ENCODE results near the gene SKOR2. TPM values are rescaled to one million over a fixed set of nuclear protein-coding genes. Genes with fewer than 3 reads are reported as not detected.

SKOR2 gene
- total and polyA plus RNA-seq, 5 experiments from 2014 or later, result not detected

DNA sequence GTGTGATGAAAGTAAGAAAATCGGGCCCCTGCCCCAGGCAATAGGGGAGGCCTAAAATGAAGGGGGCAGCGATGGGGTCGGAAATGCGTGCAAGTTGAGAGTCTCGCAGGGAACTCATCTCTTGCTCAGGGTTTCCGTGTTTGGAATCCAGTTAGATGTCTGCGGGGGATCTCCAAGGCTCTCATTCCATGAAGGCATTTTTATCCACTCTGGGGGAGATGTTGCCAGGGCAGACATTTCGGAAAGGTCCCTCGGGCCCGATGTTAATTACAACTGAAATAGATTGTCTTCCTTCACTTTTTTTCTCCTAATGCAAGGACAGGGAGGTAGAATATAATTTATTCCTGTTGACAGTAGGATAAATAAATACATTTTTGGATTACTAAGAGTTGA, 12.8 kb upstream of the SKOR2 start:
- Mint-ChIP-seq H3K27ac (no peak overlapping the region), H3K4me1 (peaks cover 0 to 11% (median 2%) of the 10 kb centered on the region in 4 donors), H3K27me3 (peaks cover 39 to 85% (median 51%) of the 10 kb centered on the region in 5 donors), H3K4me3 (peak overlapping the region in 2 of 10 donors; percentile 18 to 41), H3K9me3 (peaks cover 0 to 14% (median 3%) of the 10 kb centered on the region in 9 donors), H3K36me3 (peaks cover 0 to 1% (median 0%) of the 10 kb centered on the region in 3 donors)
- ATAC-seq, result no peak
- POLR2A ChIA-PET, result no interaction called here
- DNase-seq, result no peak

DNA sequence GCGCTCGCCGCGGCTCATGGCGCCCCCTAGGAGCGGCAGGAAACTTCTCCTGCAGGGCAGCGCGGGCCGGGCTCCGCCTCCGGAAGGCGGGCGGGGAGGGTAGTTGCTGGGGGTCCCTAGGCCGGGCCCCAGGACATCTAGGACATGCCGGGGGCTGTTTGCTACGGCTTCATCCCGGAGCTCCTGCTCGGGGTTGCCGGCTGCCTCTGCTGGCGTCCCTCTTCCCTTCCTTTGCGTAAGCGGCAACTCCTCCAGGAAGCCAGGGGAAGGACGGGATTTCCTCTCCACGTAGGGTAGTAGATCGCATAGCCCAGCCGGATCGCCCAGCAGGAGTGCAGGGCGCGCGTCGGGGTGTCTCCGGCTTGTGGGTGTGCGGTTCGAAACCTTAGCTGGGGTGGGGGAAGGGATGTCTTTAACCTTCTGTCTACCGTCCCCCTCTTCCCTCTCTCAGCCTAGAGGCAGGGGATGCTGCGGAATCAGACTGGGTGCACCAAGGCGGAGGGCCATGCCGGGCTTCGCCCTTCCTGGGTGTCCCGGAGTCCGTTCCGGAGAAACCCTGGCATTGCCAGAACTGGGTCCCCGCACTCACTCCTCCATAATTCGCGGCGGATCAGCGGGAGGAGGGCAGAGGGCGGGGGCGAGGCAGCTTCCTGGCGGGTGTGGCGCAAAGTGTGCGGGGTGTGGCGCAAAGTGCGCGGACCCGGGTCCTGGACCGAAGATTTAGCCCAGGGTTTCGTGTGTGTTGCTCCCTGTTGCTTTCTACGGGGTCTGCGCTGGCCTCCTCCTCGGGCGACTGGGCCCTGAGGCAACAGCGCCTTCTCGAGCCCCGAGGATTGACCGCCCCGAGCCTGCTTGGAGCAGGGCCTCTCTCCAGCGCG, 12.2 kb upstream of the SKOR2 start:
- peak overlapping the region in 4 of 10 donors; percentile 15 to 59 (median 20) for H3K4me3 Mint-ChIP-seq
- DNase-seq, result no peak
- H3K36me3 Mint-ChIP-seq, result peaks cover 0 to 2% (median 0%) of the 10 kb centered on the region in 3 donors
- peaks cover 41 to 90% (median 54%) of the 10 kb centered on the region in 5 donors for H3K27me3 Mint-ChIP-seq
- peaks cover 0 to 11% (median 2%) of the 10 kb centered on the region in 4 donors for H3K4me1 Mint-ChIP-seq
- H3K9me3 Mint-ChIP-seq, result peaks cover 0 to 17% (median 3%) of the 10 kb centered on the region in 9 donors
- ATAC-seq, result no peak
- peak overlapping the region in 1 of 10 donors; percentile 59 for H3K27ac Mint-ChIP-seq
- POLR2A ChIA-PET, result no interaction called here

DNA sequence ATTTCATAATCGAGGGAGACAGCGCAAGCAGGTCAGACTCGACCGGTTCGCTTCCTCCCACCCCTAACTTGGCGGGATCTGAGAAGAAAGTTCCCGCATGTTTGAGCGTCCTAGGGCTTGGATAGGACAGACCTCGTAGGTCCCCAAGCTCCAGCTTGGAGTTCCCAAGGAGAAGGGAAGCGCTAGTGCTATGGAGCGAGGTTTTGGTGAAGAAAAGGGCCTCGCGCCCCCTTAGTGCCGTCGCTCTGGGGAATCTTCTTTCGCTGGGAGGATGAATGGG, 11.6 kb upstream of the SKOR2 start:
- DNase-seq, result no peak
- Mint-ChIP-seq H3K27ac (peak overlapping the region in 1 of 10 donors; percentile 59), H3K9me3 (peaks cover 0 to 17% (median 3%) of the 10 kb centered on the region in 9 donors), H3K4me1 (peaks cover 0 to 11% (median 2%) of the 10 kb centered on the region in 4 donors), H3K4me3 (peak overlapping the region in 5 of 10 donors; percentile 7 to 59 (median 21)), H3K36me3 (peaks cover 0 to 2% (median 0%) of the 10 kb centered on the region in 3 donors), H3K27me3 (peaks cover 44 to 84% (median 59%) of the 10 kb centered on the region in 5 donors)
- POLR2A ChIA-PET, result no interaction called here
- ATAC-seq, result no peak

DNA sequence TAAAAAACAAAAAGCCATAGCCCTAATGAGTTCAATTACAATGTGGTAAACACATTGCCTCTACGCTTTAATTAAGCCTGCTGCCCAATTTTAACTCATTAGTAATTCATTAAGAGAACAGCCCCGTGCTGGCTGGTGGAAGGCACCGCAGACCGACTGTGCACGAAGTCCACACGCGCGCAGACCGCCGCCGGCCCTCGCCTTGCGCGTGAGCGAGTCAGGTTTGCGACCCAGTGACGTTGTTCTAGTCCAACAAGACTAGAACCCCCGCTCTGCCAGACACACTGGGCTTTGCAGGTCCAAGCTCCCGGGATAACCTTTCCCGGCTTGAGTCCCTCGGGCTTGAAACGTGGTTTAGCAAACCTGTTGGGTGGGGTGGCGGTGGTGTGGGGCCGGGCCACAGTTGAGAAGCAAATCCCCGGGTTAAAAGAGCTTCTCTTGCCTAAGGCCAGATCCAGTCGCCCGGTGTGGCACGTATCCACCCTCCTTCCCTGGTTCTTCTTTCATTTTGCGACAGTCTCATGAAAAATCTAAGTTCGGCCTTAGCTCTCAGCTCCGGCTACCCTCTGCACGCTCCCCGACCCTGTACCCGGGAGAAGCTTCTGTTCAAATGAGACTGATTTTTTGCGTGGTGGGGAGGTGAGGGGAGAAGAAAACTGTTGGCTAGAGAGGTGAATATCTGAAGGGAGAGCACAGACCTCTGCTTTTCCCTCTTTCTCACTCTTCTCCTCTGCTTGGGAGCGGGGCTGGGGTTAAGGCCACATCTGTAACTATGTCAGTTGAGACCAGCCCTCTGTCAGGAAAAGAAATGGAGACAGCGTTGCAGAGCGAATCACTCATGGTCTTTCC, 11.1 kb upstream of the SKOR2 start:
- DNase-seq, result no peak
- POLR2A ChIA-PET, result no interaction called here
- Mint-ChIP-seq H3K4me3 (peak overlapping the region in 5 of 10 donors; percentile 7 to 59 (median 23)), H3K27ac (no peak overlapping the region), H3K27me3 (peaks cover 45 to 80% (median 63%) of the 10 kb centered on the region in 5 donors), H3K4me1 (peaks cover 0 to 11% (median 2%) of the 10 kb centered on the region in 4 donors), H3K36me3 (peaks cover 0 to 2% (median 0%) of the 10 kb centered on the region in 3 donors), H3K9me3 (peaks cover 0 to 17% (median 3%) of the 10 kb centered on the region in 9 donors)
- no peak for ATAC-seq

DNA sequence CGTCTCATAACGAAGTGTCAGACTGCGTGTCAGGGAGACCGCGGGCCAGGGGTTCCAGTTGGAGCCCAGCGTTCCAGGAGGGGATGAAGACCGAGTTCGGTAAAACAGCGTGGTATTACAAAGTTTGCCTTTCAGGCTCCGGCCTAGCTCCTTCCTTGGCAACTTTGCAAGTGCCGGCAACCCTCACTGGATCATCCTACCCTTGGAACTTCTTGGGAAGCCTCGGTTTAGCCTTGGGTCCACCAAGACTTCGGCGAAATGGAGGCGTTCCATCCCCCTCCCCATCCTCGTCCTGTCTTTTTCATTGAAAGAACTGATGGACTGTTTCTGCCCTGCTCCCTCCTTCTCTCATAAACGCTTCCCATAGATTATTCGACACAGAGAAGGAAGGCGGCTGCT, 10.4 kb upstream of the SKOR2 start:
- no peak overlapping the region for H3K4me3 Mint-ChIP-seq
- H3K9me3 Mint-ChIP-seq, result peaks cover 0 to 17% (median 3%) of the 10 kb centered on the region in 9 donors
- H3K27me3 Mint-ChIP-seq, result peaks cover 47 to 85% (median 64%) of the 10 kb centered on the region in 5 donors
- H3K36me3 Mint-ChIP-seq, result peaks cover 0 to 2% (median 2%) of the 10 kb centered on the region in 3 donors
- H3K27ac Mint-ChIP-seq, result no peak overlapping the region
- peaks cover 0 to 11% (median 2%) of the 10 kb centered on the region in 4 donors for H3K4me1 Mint-ChIP-seq
- no peak for ATAC-seq
- POLR2A ChIA-PET, result interaction anchor here (0.7 kb wide), 1 partner anchor 217 kb away, joined by 3 read pairs; no protein-coding TSS in a partner anchor
- DNase-seq, result no peak

DNA sequence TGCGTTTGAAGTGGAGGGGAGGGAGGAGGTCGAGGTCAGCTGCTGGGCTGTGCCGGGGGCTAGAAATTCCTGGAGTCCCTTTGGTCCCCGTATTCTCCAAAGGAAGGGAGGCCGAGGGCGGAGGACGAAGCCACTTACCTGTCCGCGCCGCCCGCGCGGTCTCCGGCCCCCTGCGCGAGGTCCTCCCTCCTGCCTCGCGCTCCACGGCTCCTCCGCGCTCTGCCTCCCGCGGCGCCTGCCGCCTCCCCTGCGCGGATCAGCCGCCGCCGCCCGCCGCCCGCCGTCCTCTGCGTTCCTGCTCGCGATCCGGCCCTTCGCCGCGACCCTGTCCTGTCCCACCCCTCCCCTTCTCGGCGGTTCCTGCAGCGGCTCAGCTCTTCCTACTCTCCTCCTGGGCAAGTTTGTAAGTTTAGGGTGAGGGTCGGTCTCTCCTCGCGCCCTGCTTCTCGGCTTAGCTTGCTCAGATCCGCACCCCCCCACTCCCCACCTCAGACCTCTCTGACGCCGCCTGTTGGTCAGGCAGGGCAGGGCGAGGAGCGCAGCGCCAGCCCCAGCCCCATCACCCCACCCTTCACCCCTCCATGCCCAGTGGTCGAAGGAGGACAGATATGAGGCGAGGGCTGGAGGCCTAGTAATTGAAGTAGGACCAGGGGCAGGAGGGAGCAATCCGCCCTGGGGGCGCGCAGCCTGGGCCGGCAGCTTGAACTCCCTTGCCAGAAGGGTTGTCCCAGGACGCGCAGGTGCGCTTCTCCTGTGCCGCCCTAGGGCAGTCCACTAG, 9.7 kb upstream of the SKOR2 start:
- H3K27me3 Mint-ChIP-seq, result peaks cover 48 to 85% (median 63%) of the 10 kb centered on the region in 5 donors
- H3K4me3 Mint-ChIP-seq, result no peak overlapping the region
- peaks cover 0 to 5% (median 2%) of the 10 kb centered on the region in 3 donors for H3K36me3 Mint-ChIP-seq
- H3K27ac Mint-ChIP-seq, result no peak overlapping the region
- peaks cover 0 to 11% (median 3%) of the 10 kb centered on the region in 4 donors for H3K4me1 Mint-ChIP-seq
- no peak for DNase-seq
- POLR2A ChIA-PET, result interaction anchor here (0.7 kb wide), 1 partner anchor 218 kb away, joined by 3 read pairs; no protein-coding TSS in a partner anchor
- ATAC-seq, result no peak
- peaks cover 0 to 19% (median 3%) of the 10 kb centered on the region in 9 donors for H3K9me3 Mint-ChIP-seq

DNA sequence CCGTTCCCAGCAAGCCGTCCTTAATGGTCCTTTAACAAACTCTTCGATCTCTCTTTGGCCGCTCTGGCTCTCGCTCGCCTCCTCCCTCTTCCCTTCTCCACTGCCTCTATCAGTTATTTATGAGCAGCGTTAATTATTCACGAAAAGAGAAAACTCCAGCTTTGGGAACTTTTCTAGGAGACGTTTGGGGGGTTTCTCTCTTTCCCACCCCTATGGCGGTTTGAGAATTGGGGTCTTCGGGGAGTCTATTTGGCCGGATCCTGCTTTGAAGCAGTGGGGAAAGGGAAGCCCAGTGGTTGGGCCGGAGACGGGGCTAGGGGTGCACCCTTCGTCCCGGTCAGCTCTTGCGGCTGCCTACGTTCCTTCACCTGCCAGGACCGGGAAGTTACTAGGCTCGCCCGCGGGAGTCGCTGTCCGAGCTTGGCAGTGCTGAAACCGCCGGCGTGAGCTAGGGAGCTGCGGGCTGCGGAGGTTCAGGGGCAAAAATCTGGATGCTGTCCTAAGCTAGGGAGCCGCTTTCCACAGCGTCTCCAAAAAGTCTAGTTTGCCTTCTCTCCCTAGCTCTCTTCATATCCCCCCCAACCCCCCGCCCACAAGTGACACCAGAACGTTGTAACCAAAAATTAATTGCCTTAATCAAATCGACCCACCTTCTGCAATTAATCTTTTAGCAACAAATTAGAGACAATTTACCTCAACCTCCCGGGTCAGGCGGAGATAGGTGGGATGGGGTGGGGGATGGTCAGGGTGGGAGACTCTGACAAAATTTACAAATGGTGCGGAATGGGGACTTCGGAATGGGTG, 8.9 kb upstream of the SKOR2 start:
- POLR2A ChIA-PET, result no interaction called here
- Mint-ChIP-seq H3K27me3 (peaks cover 48 to 88% (median 63%) of the 10 kb centered on the region in 5 donors), H3K9me3 (peaks cover 0 to 19% (median 6%) of the 10 kb centered on the region in 9 donors), H3K4me3 (no peak overlapping the region), H3K4me1 (peaks cover 0 to 11% (median 3%) of the 10 kb centered on the region in 4 donors), H3K36me3 (peaks cover 0 to 5% (median 2%) of the 10 kb centered on the region in 3 donors), H3K27ac (no peak overlapping the region)
- ATAC-seq (no peak), DNase-seq (no peak)

DNA sequence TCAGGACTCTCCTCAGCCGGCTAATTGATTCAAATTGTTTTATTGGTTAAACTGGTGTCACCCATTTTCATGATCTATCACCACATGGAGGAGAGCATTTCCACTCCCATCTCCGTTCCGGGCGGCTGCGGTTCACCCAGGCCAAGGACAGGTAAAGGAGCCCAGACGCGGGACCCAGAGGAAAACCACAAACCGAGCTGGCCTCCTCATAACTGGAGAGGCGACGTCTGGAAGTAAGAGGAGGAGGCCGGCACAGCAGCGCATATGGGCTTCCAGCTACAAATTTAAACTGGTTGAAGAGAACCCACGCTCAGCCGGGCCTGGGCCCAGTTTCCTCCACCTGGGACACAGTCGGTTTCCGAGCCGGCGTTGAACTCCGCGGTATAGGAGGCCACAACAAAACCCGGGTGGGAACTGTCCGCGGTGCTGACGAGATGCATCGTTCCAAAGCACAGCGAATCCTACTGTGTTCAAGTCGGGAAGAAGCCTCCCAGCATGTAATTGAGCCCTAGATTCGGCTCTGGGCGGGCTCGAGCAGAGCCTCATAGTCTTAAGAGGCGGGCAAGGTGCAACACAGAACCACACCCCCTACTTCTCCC, 3.0 kb upstream of the SKOR2 start:
- H3K27me3 Mint-ChIP-seq, result peaks cover 64 to 88% (median 81%) of the 10 kb centered on the region in 5 donors
- peaks cover 0 to 22% (median 9%) of the 10 kb centered on the region in 3 donors for H3K36me3 Mint-ChIP-seq
- peaks cover 0 to 24% (median 8%) of the 10 kb centered on the region in 9 donors for H3K9me3 Mint-ChIP-seq
- no peak overlapping the region for H3K4me3 Mint-ChIP-seq
- POLR2A ChIA-PET, result no interaction called here
- peak in 2 of 10 donors; percentile 3 to 11 for DNase-seq
- peaks cover 0 to 7% (median 5%) of the 10 kb centered on the region in 4 donors for H3K4me1 Mint-ChIP-seq
- H3K27ac Mint-ChIP-seq, result peak overlapping the region in 1 of 10 donors; percentile 69
- ATAC-seq, result no peak

DNA sequence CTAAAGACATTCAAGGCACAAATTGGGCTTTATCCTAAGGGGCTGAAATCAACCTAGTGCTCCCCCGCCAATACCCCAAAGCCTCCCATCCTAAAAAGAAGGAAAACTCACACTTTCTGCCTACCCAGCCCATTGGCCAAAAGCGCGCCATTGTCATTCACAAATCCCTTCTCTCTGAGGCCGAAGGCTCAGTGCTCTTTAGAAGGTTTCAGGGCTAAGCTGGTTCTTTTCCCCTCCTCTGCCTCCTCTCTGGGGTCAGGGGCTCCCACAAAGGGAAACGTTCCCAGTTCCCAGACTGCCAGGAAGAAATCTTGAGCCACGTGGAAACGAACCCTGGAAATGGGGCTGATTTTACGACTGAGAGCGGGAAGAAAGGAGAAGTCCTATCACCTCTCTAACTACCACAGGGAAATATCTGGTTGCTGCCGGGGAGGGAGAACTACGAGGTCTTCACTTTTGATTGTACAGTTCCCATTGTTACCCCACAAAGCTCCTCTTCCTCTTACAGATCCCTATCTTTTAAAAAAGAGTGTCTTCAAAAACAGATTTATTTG, 1.7 kb upstream of the SKOR2 start:
- peaks cover 0 to 22% (median 7%) of the 10 kb centered on the region in 3 donors for H3K36me3 Mint-ChIP-seq
- H3K4me3 Mint-ChIP-seq, result no peak overlapping the region
- ATAC-seq, result no peak
- DNase-seq, result no peak
- peaks cover 0 to 7% (median 5%) of the 10 kb centered on the region in 4 donors for H3K4me1 Mint-ChIP-seq
- POLR2A ChIA-PET, result no interaction called here
- H3K27ac Mint-ChIP-seq, result no peak overlapping the region
- peaks cover 63 to 93% (median 80%) of the 10 kb centered on the region in 5 donors for H3K27me3 Mint-ChIP-seq
- H3K9me3 Mint-ChIP-seq, result peaks cover 0 to 19% (median 7%) of the 10 kb centered on the region in 9 donors

DNA sequence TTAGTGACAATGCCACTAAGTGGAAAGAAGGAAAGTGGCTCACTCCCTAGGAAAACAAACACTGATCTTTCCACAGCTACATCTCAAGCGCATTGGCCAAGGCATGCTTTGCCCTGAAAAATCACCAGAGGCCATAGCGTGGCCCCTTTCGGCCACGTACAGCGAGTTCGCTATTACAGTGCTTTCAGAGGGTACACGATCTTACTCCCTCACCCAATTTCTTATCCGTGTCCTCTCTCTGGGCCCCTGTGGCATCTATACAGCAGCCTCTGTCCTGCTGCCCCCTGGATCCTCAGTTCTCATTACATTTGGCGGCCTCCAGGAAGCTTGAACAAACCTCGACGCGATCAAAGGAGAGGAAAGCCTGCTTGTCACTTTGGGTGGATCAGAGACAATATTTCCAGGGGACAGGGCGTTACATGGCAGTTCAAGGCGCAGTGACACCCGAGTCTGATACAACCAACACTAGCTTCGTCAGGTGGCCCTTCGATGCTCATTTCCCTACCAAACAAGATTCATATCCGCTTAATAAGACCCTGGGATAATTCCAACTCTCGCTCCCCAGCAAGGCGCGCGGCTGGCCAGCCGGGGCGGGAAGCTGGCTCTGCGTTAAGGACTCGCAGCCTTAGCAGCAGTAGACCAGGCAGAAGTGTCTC, 941 bp downstream of the SKOR2 start:
- H3K36me3 Mint-ChIP-seq, result peaks cover 4 to 24% (median 7%) of the 10 kb centered on the region in 3 donors
- POLR2A ChIA-PET, result no interaction called here
- no peak overlapping the region for H3K4me3 Mint-ChIP-seq
- H3K4me1 Mint-ChIP-seq, result peaks cover 0 to 13% (median 7%) of the 10 kb centered on the region in 4 donors
- ATAC-seq, result no peak
- DNase-seq, result no peak
- no peak overlapping the region for H3K27ac Mint-ChIP-seq
- peaks cover 0 to 21% (median 6%) of the 10 kb centered on the region in 9 donors for H3K9me3 Mint-ChIP-seq
- H3K27me3 Mint-ChIP-seq, result peaks cover 54 to 82% (median 71%) of the 10 kb centered on the region in 5 donors
